K562 (cell line): Measurements from ENCODE around the gene MBLAC2. TPM values are rescaled to one million over a fixed set of nuclear protein-coding genes. Genes with fewer than 3 reads are reported as not detected.

Experiments used
- ELF2 ChIP-seq: fragments of 250-450 bp; sonication (Bioruptor Pico); IDR thresholded peaks from 2 replicates; pipeline ENCODE4 v1.5.0; 2021; ENCODE audit warnings: mild to moderate bottlenecking
- GTF2E2 ChIP-seq: fragments of 200-800 bp; sonication (Bioruptor generic); IDR thresholded peaks from 2 replicates; pipeline ENCODE4 v1.6.1; 2016; ENCODE audit warnings: missing genetic modification characterization, missing compliant biosample characterization
- MBD2 ChIP-seq: sonication (generic); IDR thresholded peaks from 2 replicates; pipeline ENCODE4 v1.6.1; 2016; ENCODE audit warnings: low read depth, borderline replicate concordance
- POLR2AphosphoS5 ChIP-seq: IDR thresholded peaks from 2 replicates; pipeline ENCODE4 v1.6.1; 2011; ENCODE audit warnings: mild to moderate bottlenecking, low read depth, low read length, moderate library complexity; ENCODE audit not compliant: control insufficient read depth, insufficient read depth
- PRDM10 ChIP-seq: fragments of 450-650 bp; IDR thresholded peaks from 2 replicates; pipeline ENCODE4 v1.6.1; 2018; ENCODE audit not compliant: partially characterized antibody
- PTBP1 ChIP-seq: fragments of 200-400 bp; formaldehyde crosslinking; IDR thresholded peaks from 2 replicates; pipeline ENCODE4 v1.6.1; 2017; ENCODE audit warnings: low read depth, low read length
- PYGO2 ChIP-seq: fragments of 450-650 bp; IDR thresholded peaks from 2 replicates; pipeline ENCODE4 v1.6.1; 2016; ENCODE audit warnings: mild to moderate bottlenecking, missing genetic modification characterization, moderate library complexity, missing compliant biosample characterization
- RBBP5 ChIP-seq: fragments of 200-600 bp; sonication (generic); IDR thresholded peaks from 2 replicates; pipeline ENCODE4 v1.6.1; 2012; ENCODE audit warnings: borderline replicate concordance, mild to moderate bottlenecking, low read length, control low read depth, inconsistent platforms; ENCODE audit not compliant: insufficient read depth, poor library complexity, severe bottlenecking
- SMAD2 ChIP-seq: fragments of 150-350 bp; IDR thresholded peaks from 2 replicates; pipeline ENCODE4 v1.6.1; 2014; ENCODE audit warnings: low read depth, mild to moderate bottlenecking, low read length
- TCF15 ChIP-seq: fragments of 250-450 bp; sonication (Bioruptor Pico); IDR thresholded peaks from 2 replicates; pipeline ENCODE4 v1.8.0; 2022; ENCODE audit warnings: moderate library complexity, mild to moderate bottlenecking, inconsistent platforms
- UBTF ChIP-seq, 2 experiments: IDR thresholded peaks; 2 replicates each; pipeline ENCODE4 v1.6.1; 2012; ENCODE audit warnings: improper control_type of control experiment in 2 of 2, low read depth in 2 of 2, low read length in 2 of 2, borderline replicate concordance in 1 of 2
- ZNF124 ChIP-seq: sonication (generic); formaldehyde crosslinking; IDR thresholded peaks from 2 replicates; pipeline ENCODE4 v1.8.1; 2022; ENCODE audit warnings: missing genetic modification reagents
- ZNF384 ChIP-seq: IDR thresholded peaks from 2 replicates; pipeline ENCODE4 v1.6.1; 2012; ENCODE audit warnings: low read depth, low read length, improper control_type of control experiment
- ZNF445 ChIP-seq: fragments of 250-450 bp; sonication (Bioruptor Pico); IDR thresholded peaks from 2 replicates; pipeline ENCODE4 v1.4.0; 2020; ENCODE audit warnings: low read depth, mild to moderate bottlenecking, moderate library complexity
- ZNF57 ChIP-seq: fragments of 450-650 bp; formaldehyde crosslinking; IDR thresholded peaks from 2 replicates; pipeline ENCODE4 v1.4.0; 2020; ENCODE audit warnings: mild to moderate bottlenecking, moderate library complexity
- ZNF655 ChIP-seq: fragments of 250-450 bp; sonication (Bioruptor Pico); IDR thresholded peaks from 2 replicates; pipeline ENCODE4 v1.5.0; 2021
- ZNF699 ChIP-seq: fragments of 250-450 bp; sonication (Bioruptor Pico); IDR thresholded peaks from 2 replicates; pipeline ENCODE4 v1.8.0; 2021; ENCODE audit warnings: mild to moderate bottlenecking, moderate library complexity; ENCODE audit not compliant: insufficient replicate concordance
- ZNF778 ChIP-seq: fragments of 450-650 bp; formaldehyde crosslinking; IDR thresholded peaks from 2 replicates; pipeline ENCODE4 v1.4.0; 2020; ENCODE audit warnings: mild to moderate bottlenecking, moderate library complexity
- polyA plus RNA-seq, 8 experiments: library from polyadenylated mRNA; depleted of rRNA in 4 of 8; stranded (reverse) in 5 of 8; unstranded in 3 of 8; fragments of >200 nt; fragmentation: Nextera tagmentation in 2 of 8; fragmentation: Illumina TruSeq in 1 of 8; extraction: Ambion mirVana in 2 of 8; extraction: Trizol in 1 of 8; gene quantifications; 2 replicates each; pipeline versions ENCODE4 v1.2.1 to v1.2.3, GENCODE V29; 2011 to 2014; ENCODE audit warnings: inconsistent platforms in 1 of 8, missing spikeins in 1 of 8
- total RNA-seq, 7 experiments: library from RNA; depleted of rRNA in 6 of 7; stranded (reverse); fragments of >200 nt in 6 of 7; fragmentation: Illumina TruSeq in 2 of 7; extraction: Trizol in 2 of 7; gene quantifications; 2 replicates each; pipeline versions ENCODE4 v1.2.1 to v1.2.3, GENCODE V29; 2011 to 2021; ENCODE audit warnings: low replicate concordance in 1 of 7

MBLAC2 gene
- total and polyA plus RNA-seq, 9 of the 15 experiments (the other 6 are each of a cell fraction or from before 2014, with no cell fraction given), result 2.4 to 13.1 (median 10.3) TPM

GRCh38 chr5:90473396-90474234 is 956 bp downstream of the MBLAC2 start (continued):
- TF ChIP-seq PRDM10 (no peak), POLR2AphosphoS5 (no peak), GTF2E2 (tag) (no peak), ZNF445 (CRISPR knock-in tag) (no peak), ZNF124 (CRISPR knock-in tag) (peak; percentile 84; the same call in 1 of the 2 replicates), ZNF384 (no peak), ZNF778 (CRISPR knock-in tag) (no peak), ELF2 (no peak), ZNF57 (CRISPR knock-in tag) (0 out of 2 replicates have a peak, but pooled peaks have one; percentile 6), ZNF655 (CRISPR knock-in tag) (no peak), PTBP1 (no peak), RBBP5 (no peak), ZNF699 (no peak), PYGO2 (no peak), SMAD2 (no peak), MBD2 (no peak), UBTF (IDR thresholded peaks at IDR 0.05; ENCODE audit: borderline replicate concordance in 1 of 2, low read depth in 2 of 2, low read length in 2 of 2) (peak in 1 of 2 experiments; percentile 41; a peak in 2 of 4 replicates), TCF15 (CRISPR knock-in tag) (no peak)
